Endothelial cell of umbilical vein (primary cell): ENCODE data around the gene IL22RA2. TPM values are rescaled to one million over a fixed set of nuclear protein-coding genes. Genes with fewer than 3 reads are reported as not detected.

Experiments
- BruUV-seq: library from RNA; stranded (reverse); fragments of 400-500 nt; replicated peaks from 2 replicates; lab custom pipeline; 2021; lab: Mats Ljungman, UMichigan
- CTCF ChIA-PET: fragments of 300-600, 350-600 bp; sonication (Branson Sonifier 250); formaldehyde crosslinking; loops from one replicate; lab custom pipeline; 2021; ENCODE audit warnings: antibody characterized with exemption, inconsistent platforms; lab: Charles Lee
- POLR2A ChIA-PET: fragments of 300-600, 350-600 bp; sonication (Branson Sonifier 250); formaldehyde crosslinking; loops from one replicate; lab custom pipeline; 2021; ENCODE audit warnings: antibody characterized with exemption, inconsistent platforms; lab: Charles Lee
- DNase-seq: peaks from one replicate; pipeline ENCODE4 v3.0.0-alpha.2; 2011; ENCODE audit warnings: low read depth, low spot score
- FAIRE-seq: peaks from 2 replicates; lab custom pipeline; 2011; peaks lifted over from hg19 to GRCh38; lab: Jason Lieb, UNC
- H2AFZ ChIP-seq: 2 replicates; pipeline ENCODE4 v1.6.0; 2012; ENCODE audit warnings: low read depth, low read length, control low read depth, inconsistent platforms
- H3K27ac ChIP-seq: 2 replicates; pipeline ENCODE4 v1.5.1; 2011; ENCODE audit warnings: low read depth, mild to moderate bottlenecking, control low read depth, low read length, moderate library complexity; ENCODE audit not compliant: insufficient read depth
- H3K27me3 ChIP-seq, 2 experiments: 2 replicates each; pipeline versions ENCODE4 v1.6.0 to v1.6.1; 2011; ENCODE audit warnings: low read length in 2 of 2, mixed read lengths in 1 of 2; ENCODE audit not compliant: control insufficient read depth in 2 of 2, insufficient read depth in 2 of 2
- H3K36me3 ChIP-seq, 2 experiments: 2 replicates in 1 of 2; 3 replicates in 1 of 2; pipeline ENCODE4 v1.5.1; 2011; ENCODE audit warnings: low read length in 2 of 2, mild to moderate bottlenecking in 1 of 2, moderate library complexity in 1 of 2; ENCODE audit not compliant: control insufficient read depth in 2 of 2, insufficient read depth in 2 of 2; ENCODE audit errors: extremely low read depth in 1 of 2
- H3K4me1 ChIP-seq: 3 replicates; pipeline ENCODE4 v1.5.1; 2011; ENCODE audit warnings: mild to moderate bottlenecking, low read length; ENCODE audit not compliant: control insufficient read depth, insufficient read depth; ENCODE audit errors: extremely low read depth
- H3K4me2 ChIP-seq: 2 replicates; pipeline ENCODE4 v1.6.1; 2011; ENCODE audit warnings: low read length, control low read depth, mixed read lengths; ENCODE audit not compliant: insufficient read depth
- H3K4me3 ChIP-seq, 3 experiments: fragments of 200-600 bp in 1 of 3; sonication (generic), shearing (Covaris generic) in 1 of 3; replicated peaks in 1 of 3; 2 replicates each; pipeline ENCODE4 v1.5.1; 2011 to 2016; ENCODE audit warnings: control low read depth in 3 of 3, low read length in 3 of 3, mild to moderate bottlenecking in 2 of 3, inconsistent platforms in 1 of 3, low read depth in 1 of 3, moderate library complexity in 1 of 3; ENCODE audit not compliant: insufficient read depth in 1 of 3
- H3K79me2 ChIP-seq: 2 replicates; pipeline ENCODE4 v1.6.0; 2012; ENCODE audit warnings: low read length, inconsistent platforms; ENCODE audit not compliant: control insufficient read depth, insufficient read depth
- H3K9ac ChIP-seq: replicated peaks from 2 replicates; pipeline ENCODE3; 2011; ENCODE audit warnings: low read length, control low read depth; ENCODE audit not compliant: insufficient read depth; ENCODE audit errors: extremely low read depth
- H3K9me1 ChIP-seq: replicated peaks from 3 replicates; pipeline ENCODE4 v1.6.0; 2011; ENCODE audit warnings: mild to moderate bottlenecking, low read length; ENCODE audit not compliant: control insufficient read depth, insufficient read depth; ENCODE audit errors: extremely low read depth
- H3K9me3 ChIP-seq: replicated peaks from 2 replicates; pipeline ENCODE4 v1.5.1; 2012; ENCODE audit warnings: low read length, inconsistent platforms; ENCODE audit not compliant: control insufficient read depth, insufficient read depth
- H4K20me1 ChIP-seq: replicated peaks from 2 replicates; pipeline ENCODE3; 2011; ENCODE audit warnings: mild to moderate bottlenecking, low read length; ENCODE audit not compliant: control insufficient read depth, insufficient read depth; ENCODE audit errors: extremely low read depth
- EZH2 ChIP-seq: IDR thresholded peaks from 2 replicates; pipeline ENCODE4 v1.6.1; 2012; ENCODE audit warnings: borderline replicate concordance, low read depth, mild to moderate bottlenecking, moderate library complexity, low read length, inconsistent platforms; ENCODE audit not compliant: severe bottlenecking
- FOS ChIP-seq: IDR thresholded peaks from 2 replicates; pipeline ENCODE4 v1.6.1; 2011; ENCODE audit warnings: mild to moderate bottlenecking, low read length, moderate library complexity, borderline replicate concordance; ENCODE audit not compliant: insufficient read depth
- GATA2 ChIP-seq: IDR thresholded peaks from 2 replicates; pipeline ENCODE4 v1.7.0; 2011; ENCODE audit warnings: low read depth, mild to moderate bottlenecking, moderate library complexity, mixed read lengths, low read length; ENCODE audit not compliant: insufficient read length, insufficient read depth
- JUN ChIP-seq: IDR thresholded peaks from 2 replicates; pipeline ENCODE4 v1.6.1; 2011; ENCODE audit warnings: borderline replicate concordance, low read depth; ENCODE audit not compliant: insufficient read length, insufficient read depth
- MYC ChIP-seq: IDR thresholded peaks from one replicate; pipeline ENCODE4 v1.6.1; 2011; ENCODE audit warnings: mild to moderate bottlenecking, low read depth, low read length
- POLR2A ChIP-seq: IDR thresholded peaks from 2 replicates; pipeline ENCODE4 v1.6.1; 2012; ENCODE audit warnings: low read depth, mild to moderate bottlenecking, control low read depth, low read length
- POLR2AphosphoS5 ChIP-seq: IDR thresholded peaks from 2 replicates; pipeline ENCODE4 v1.6.1; 2012; ENCODE audit warnings: low read depth, mild to moderate bottlenecking, control low read depth, low read length, moderate library complexity; ENCODE audit not compliant: insufficient read depth
- dilution Hi-C: fragments of 300-500 bp; cut with MboI; formaldehyde crosslinking; loops from one replicate; pipeline ENCODE4 v1.15.0; 2019; ENCODE audit warnings: low sequenced_read_pairs; ENCODE audit not compliant: extremely low pct_ligation_motif_present
- intact Hi-C: fragments of 100-400 bp; cut with micrococcal nuclease; formaldehyde crosslinking; loops from one replicate; pipeline ENCODE4 v1.10.0; 2022
- polyA plus RNA-seq, 4 experiments: library from polyadenylated mRNA; depleted of rRNA in 3 of 4; stranded (reverse) in 3 of 4; unstranded in 1 of 4; fragments of >200 nt; gene quantifications; 2 replicates each; pipeline versions ENCODE4 v1.2.1 to v1.2.3, GENCODE V29; 2011 to 2012; ENCODE audit warnings: missing spikeins in 1 of 4
- total RNA-seq: library from RNA; stranded (reverse); gene quantifications from 2 replicates; pipeline ENCODE4 v1.2.3, GENCODE V29; 2021
- TF ChIP-seq, protein P1 (sequence below), 2 donors: IDR thresholded peaks; 1 replicate in 1 of 2; 2 replicates in 1 of 2; pipeline ENCODE4 v1.5.1; 2011; ENCODE audit warnings: low read length in 2 of 2, mild to moderate bottlenecking in 2 of 2, moderate library complexity in 2 of 2, control low read depth in 1 of 2, inconsistent platforms in 1 of 2, low read depth in 1 of 2; ENCODE audit not compliant: insufficient read depth in 1 of 2; ENCODE audit errors: extremely low read depth in 1 of 2
- TF ChIP-seq, protein P2 (sequence below): IDR thresholded peaks from 2 replicates; pipeline ENCODE4 v1.6.1; 2011; ENCODE audit not compliant: insufficient read depth, insufficient read length

IL22RA2 gene
- total and polyA plus RNA-seq, 2 donors (not counting 3 experiments of a cell fraction or from before 2014, with no cell fraction given) = not detected

DNA sequence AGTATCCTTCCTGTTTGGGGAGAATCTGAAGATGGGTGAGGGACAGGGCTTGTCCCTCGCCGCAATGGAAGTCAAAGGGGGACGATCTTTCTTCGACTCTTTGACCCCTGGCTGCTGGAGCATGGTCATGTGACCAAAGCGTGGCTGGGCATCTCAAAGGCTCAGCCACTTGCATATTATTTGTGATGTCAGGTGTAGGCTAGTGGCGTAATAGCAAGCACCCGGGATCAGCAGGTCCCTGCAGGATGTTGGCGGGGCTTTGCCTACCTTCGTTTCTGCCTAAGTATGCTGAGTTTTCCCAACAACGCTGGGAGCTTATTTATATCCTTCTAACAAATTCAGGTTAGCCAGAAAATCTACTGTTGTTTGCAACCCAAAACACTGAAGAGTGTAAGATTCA lies 78.4 kb downstream of the IL22RA2 start:
- dilution Hi-C loops (no loop called here), intact Hi-C loops (no loop called here)
- H3K36me3 ChIP-seq = no peaks in the 10 kb centered on the region
- H3K9me3 ChIP-seq = no peaks in the 10 kb centered on the region
- no peaks in the 10 kb centered on the region for H3K79me2 ChIP-seq
- H3K4me3 ChIP-seq = no peak overlapping the region
- TF ChIP-seq FOS = no peak
- TF ChIP-seq GATA2 = no peak
- no peak for TF ChIP-seq EZH2
- no peak for TF ChIP-seq JUN
- no peak for TF ChIP-seq MYC
- TF ChIP-seq POLR2AphosphoS5 = no peak
- no peak for TF ChIP-seq POLR2A
- TF ChIP-seq, protein P1, sequence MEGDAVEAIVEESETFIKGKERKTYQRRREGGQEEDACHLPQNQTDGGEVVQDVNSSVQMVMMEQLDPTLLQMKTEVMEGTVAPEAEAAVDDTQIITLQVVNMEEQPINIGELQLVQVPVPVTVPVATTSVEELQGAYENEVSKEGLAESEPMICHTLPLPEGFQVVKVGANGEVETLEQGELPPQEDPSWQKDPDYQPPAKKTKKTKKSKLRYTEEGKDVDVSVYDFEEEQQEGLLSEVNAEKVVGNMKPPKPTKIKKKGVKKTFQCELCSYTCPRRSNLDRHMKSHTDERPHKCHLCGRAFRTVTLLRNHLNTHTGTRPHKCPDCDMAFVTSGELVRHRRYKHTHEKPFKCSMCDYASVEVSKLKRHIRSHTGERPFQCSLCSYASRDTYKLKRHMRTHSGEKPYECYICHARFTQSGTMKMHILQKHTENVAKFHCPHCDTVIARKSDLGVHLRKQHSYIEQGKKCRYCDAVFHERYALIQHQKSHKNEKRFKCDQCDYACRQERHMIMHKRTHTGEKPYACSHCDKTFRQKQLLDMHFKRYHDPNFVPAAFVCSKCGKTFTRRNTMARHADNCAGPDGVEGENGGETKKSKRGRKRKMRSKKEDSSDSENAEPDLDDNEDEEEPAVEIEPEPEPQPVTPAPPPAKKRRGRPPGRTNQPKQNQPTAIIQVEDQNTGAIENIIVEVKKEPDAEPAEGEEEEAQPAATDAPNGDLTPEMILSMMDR (IDR thresholded peaks at IDR 0.05; ENCODE audit: extremely low read depth in 1 of 2, insufficient read depth in 1 of 2, low read depth in 1 of 2, low read length in 2 of 2) = no peak
- TF ChIP-seq, protein P2, sequence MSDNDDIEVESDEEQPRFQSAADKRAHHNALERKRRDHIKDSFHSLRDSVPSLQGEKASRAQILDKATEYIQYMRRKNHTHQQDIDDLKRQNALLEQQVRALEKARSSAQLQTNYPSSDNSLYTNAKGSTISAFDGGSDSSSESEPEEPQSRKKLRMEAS = no peak
- H4K20me1 ChIP-seq = no peaks in the 10 kb centered on the region
- H3K27me3 ChIP-seq = peaks cover 3 to 4% of the 10 kb centered on the region in 2 experiments
- H3K9ac ChIP-seq = no peak overlapping the region
- DNase-seq (no peak), FAIRE-seq (no peak)
- no peak overlapping the region for H3K27ac ChIP-seq
- no peaks in the 10 kb centered on the region for H3K9me1 ChIP-seq
- H2AFZ ChIP-seq = no peak overlapping the region
- BruUV-seq = no TSS peak
- CTCF ChIA-PET = interaction anchor here (1.2 to 6.1 kb wide), 4 partner anchors 20 to 321 kb away, joined by 3 to 141 read pairs (median 19); no protein-coding TSS in a partner anchor
- no peaks in the 10 kb centered on the region for H3K4me1 ChIP-seq
- POLR2A ChIA-PET = no interaction called here
- H3K4me2 ChIP-seq = no peak overlapping the region
